ENCODE measurements around the gene DLGAP1. TPM values are rescaled to one million over a fixed set of nuclear protein-coding genes. Genes with fewer than 3 reads are reported as not detected.
"Not testable (repeated sequence)": the region's sequence is repeated elsewhere in the genome, so short reads cannot be mapped to it uniquely, and the experiment has no call there.

The DLGAP1 gene
- total and polyA plus RNA-seq, 4 donors = 0.75 to 6.6 (median 3.6) TPM

- H3K27me3 ChIP-seq (ENCODE audit: control insufficient read depth in 1 of 2, insufficient read depth in 2 of 2, low read length in 1 of 2); H3K9me3 ChIP-seq (ENCODE audit: control insufficient read depth, low read length); H3K36me3 ChIP-seq (ENCODE audit: control insufficient read depth in 1 of 2, insufficient read depth in 2 of 2, low read length in 1 of 2); H3K4me1 ChIP-seq (ENCODE audit: control insufficient read depth in 1 of 2, insufficient read depth in 2 of 2, low read length in 2 of 2); H3K4me3 ChIP-seq (ENCODE audit: low read length in 2 of 2); H3K27ac ChIP-seq (ENCODE audit: low read depth in 1 of 2, low read length in 2 of 2); DNase-seq; intact Hi-C loops (cut with DNase I): not testable (repeated sequence)
- 93 to 96% methylated on average over 19 to 20 of the region's 22 CpGs for WGBS, 2 donors
- peak; percentile 57 for ATAC-seq (ENCODE audit: low FRiP score)
Observed at GRCh38 chr18:3580523-3581025, 874.5 kb downstream of the DLGAP1 start.

- DNase-seq (no peak), ATAC-seq (ENCODE audit: low FRiP score) (no peak)
- Histone ChIP-seq H3K27me3 (ENCODE audit: control insufficient read depth in 1 of 2, insufficient read depth in 2 of 2, low read length in 1 of 2) (no peaks in the 10 kb centered on the region), H3K4me1 (ENCODE audit: control insufficient read depth in 1 of 2, insufficient read depth in 2 of 2, low read length in 2 of 2) (no peaks in the 10 kb centered on the region), H3K36me3 (ENCODE audit: control insufficient read depth in 1 of 2, insufficient read depth in 2 of 2, low read length in 1 of 2) (no peaks in the 10 kb centered on the region), H3K9me3 (ENCODE audit: control insufficient read depth, low read length) (no peaks in the 10 kb centered on the region), H3K27ac (ENCODE audit: low read depth in 1 of 2, low read length in 2 of 2) (no peak overlapping the region), H3K4me3 (ENCODE audit: low read length in 2 of 2) (no peak overlapping the region)
- 9 to 13% methylated on average over 4 of the region's 4 CpGs for WGBS, 2 donors
- intact Hi-C loops (cut with DNase I) = no loop called here
Observed at GRCh38 chr18:3579701-3580100, 875.4 kb downstream of the DLGAP1 start.

DNA sequence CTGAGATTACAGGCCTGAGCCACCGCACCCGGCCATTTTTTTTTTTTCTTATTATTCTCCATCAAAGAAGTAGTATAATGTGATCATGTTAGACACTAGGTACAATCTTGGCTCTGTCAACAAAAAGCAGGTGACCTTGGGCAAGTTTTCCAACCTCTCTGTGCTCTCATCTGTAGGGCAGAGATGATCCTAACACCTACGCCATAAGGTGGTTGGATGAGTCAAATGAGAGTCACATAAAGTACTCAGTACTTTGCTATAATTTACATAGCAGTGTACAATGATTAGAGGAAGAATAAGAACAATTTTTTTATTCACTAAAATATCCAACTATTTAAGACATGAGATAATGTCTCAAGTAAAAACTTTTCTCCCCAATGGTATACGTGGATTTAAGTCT is 876.5 kb downstream of the DLGAP1 start:
- intact Hi-C loops (cut with DNase I) = no loop called here
- no peak for DNase-seq
- no peaks in the 10 kb centered on the region for H3K9me3 ChIP-seq (ENCODE audit: control insufficient read depth, low read length)
- WGBS, 2 donors = 89 to 90% methylated on average over 4 of the region's 4 CpGs
- H3K27me3 ChIP-seq (ENCODE audit: control insufficient read depth in 1 of 2, insufficient read depth in 2 of 2, low read length in 1 of 2) = no peaks in the 10 kb centered on the region
- H3K36me3 ChIP-seq (ENCODE audit: control insufficient read depth in 1 of 2, insufficient read depth in 2 of 2, low read length in 1 of 2) = no peaks in the 10 kb centered on the region
- H3K27ac ChIP-seq (ENCODE audit: low read depth in 1 of 2, low read length in 2 of 2) = no peak overlapping the region
- ATAC-seq (ENCODE audit: low FRiP score) = no peak
- no peaks in the 10 kb centered on the region for H3K4me1 ChIP-seq (ENCODE audit: control insufficient read depth in 1 of 2, insufficient read depth in 2 of 2, low read length in 2 of 2)
- no peak overlapping the region for H3K4me3 ChIP-seq (ENCODE audit: low read length in 2 of 2)

DNA sequence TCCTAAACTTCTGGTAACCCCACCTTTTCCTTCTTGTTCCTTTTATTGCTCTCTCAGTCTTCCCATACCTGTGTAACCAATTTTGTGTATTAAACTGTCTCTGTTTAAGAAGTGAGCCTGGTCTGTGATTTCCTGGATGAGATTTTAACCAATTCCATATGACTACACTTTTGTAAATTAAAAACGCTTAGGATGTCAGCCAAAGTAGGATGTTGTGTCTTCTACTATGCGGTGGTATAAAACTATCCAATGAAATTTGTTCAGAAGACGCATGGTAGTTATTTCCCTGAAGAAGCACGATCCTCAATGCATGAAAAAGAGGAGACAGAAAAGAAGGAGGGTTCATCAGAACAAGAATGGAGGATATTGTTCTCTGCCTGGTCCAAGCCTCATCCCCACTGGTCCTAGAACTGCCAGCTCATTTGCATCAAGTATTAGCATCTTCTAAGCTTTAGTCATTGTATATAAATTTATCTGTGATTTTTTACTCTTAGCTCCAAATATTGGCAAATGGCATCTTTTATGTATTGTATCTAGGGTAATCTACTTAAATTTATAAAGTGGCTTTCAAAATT is 877.7 kb downstream of the DLGAP1 start:
- no peak for DNase-seq
- no peaks in the 10 kb centered on the region for H3K36me3 ChIP-seq (ENCODE audit: control insufficient read depth in 1 of 2, insufficient read depth in 2 of 2, low read length in 1 of 2)
- H3K4me3 ChIP-seq (ENCODE audit: low read length in 2 of 2) = no peak overlapping the region
- intact Hi-C loops (cut with DNase I) = no loop called here
- ATAC-seq (ENCODE audit: low FRiP score) = no peak
- no peaks in the 10 kb centered on the region for H3K27me3 ChIP-seq (ENCODE audit: control insufficient read depth in 1 of 2, insufficient read depth in 2 of 2, low read length in 1 of 2)
- 95 to 96% methylated on average over 4 of the region's 4 CpGs for WGBS, 2 donors
- no peak overlapping the region for H3K27ac ChIP-seq (ENCODE audit: low read depth in 1 of 2, low read length in 2 of 2)
- H3K9me3 ChIP-seq (ENCODE audit: control insufficient read depth, low read length) = no peaks in the 10 kb centered on the region
- H3K4me1 ChIP-seq (ENCODE audit: control insufficient read depth in 1 of 2, insufficient read depth in 2 of 2, low read length in 2 of 2) = no peaks in the 10 kb centered on the region

GRCh38 chr18:3572761-3573160 is 882.3 kb downstream of the DLGAP1 start:
- 75 to 83% methylated on average over 1 of the region's 1 CpG for WGBS, 2 donors
- Histone ChIP-seq H3K36me3 (ENCODE audit: control insufficient read depth in 1 of 2, insufficient read depth in 2 of 2, low read length in 1 of 2) (no peaks in the 10 kb centered on the region), H3K9me3 (ENCODE audit: control insufficient read depth, low read length) (no peaks in the 10 kb centered on the region), H3K4me1 (ENCODE audit: control insufficient read depth in 1 of 2, insufficient read depth in 2 of 2, low read length in 2 of 2) (no peaks in the 10 kb centered on the region), H3K27me3 (ENCODE audit: control insufficient read depth in 1 of 2, insufficient read depth in 2 of 2, low read length in 1 of 2) (no peaks in the 10 kb centered on the region), H3K27ac (ENCODE audit: low read depth in 1 of 2, low read length in 2 of 2) (no peak overlapping the region), H3K4me3 (ENCODE audit: low read length in 2 of 2) (no peak overlapping the region)
- ATAC-seq (ENCODE audit: low FRiP score) (no peak), DNase-seq (no peak)
- intact Hi-C loops (cut with DNase I) = no loop called here

DNA sequence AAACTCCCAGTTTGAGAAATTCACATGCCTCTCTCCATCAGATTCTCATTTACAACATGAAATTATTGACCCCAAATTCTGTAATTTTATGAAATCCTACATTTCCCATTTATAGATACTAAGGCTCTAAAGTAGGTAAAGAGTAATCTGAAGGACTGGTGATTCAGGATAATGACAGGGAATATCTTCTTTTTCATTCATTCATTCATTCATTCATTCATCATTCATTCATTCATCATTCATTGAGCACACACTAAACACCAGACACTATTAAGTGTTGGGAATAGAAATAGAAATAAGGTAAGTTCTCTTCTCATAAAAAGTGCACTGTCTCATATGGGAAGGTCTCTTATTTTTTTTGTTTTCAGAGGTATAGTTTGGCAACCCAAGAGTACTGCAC is 888.3 kb downstream of the DLGAP1 start:
- Histone ChIP-seq H3K4me3 (ENCODE audit: low read length in 2 of 2) (no peak overlapping the region), H3K4me1 (ENCODE audit: control insufficient read depth in 1 of 2, insufficient read depth in 2 of 2, low read length in 2 of 2) (no peaks in the 10 kb centered on the region), H3K27ac (ENCODE audit: low read depth in 1 of 2, low read length in 2 of 2) (no peak overlapping the region), H3K27me3 (ENCODE audit: control insufficient read depth in 1 of 2, insufficient read depth in 2 of 2, low read length in 1 of 2) (no peaks in the 10 kb centered on the region), H3K36me3 (ENCODE audit: control insufficient read depth in 1 of 2, insufficient read depth in 2 of 2, low read length in 1 of 2) (no peaks in the 10 kb centered on the region), H3K9me3 (ENCODE audit: control insufficient read depth, low read length) (no peaks in the 10 kb centered on the region)
- intact Hi-C loops (cut with DNase I) = no loop called here
- no peak for DNase-seq
- ATAC-seq (ENCODE audit: low FRiP score) = no peak

DNA sequence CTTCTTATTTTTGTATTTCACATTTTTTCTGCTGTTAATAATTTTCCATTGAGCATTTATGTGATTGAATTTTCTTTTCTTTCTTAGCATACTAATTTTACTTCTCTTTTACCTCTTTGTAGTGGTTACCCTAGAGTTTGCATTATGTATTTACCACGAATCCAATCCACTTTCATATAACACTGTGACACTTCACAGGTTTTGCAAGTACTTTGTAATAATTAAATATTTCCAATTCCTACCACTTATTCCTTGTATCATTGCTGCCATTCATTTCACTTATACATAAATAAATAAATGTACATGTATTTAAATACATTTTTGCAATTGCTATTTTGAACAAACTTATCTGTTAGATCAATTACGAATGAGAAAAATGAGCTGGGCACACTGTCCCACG is 894.4 kb downstream of the DLGAP1 start:
- H3K27ac ChIP-seq (ENCODE audit: low read depth in 1 of 2, low read length in 2 of 2) = no peak overlapping the region
- H3K4me3 ChIP-seq (ENCODE audit: low read length in 2 of 2) = no peak overlapping the region
- DNase-seq (no peak), ATAC-seq (ENCODE audit: low FRiP score) (no peak)
- 64 to 76% methylated on average over 3 of the region's 3 CpGs for WGBS, 2 donors
- intact Hi-C loops (cut with DNase I) = no loop called here
- H3K36me3 ChIP-seq (ENCODE audit: control insufficient read depth in 1 of 2, insufficient read depth in 2 of 2, low read length in 1 of 2) = no peaks in the 10 kb centered on the region
- no peaks in the 10 kb centered on the region for H3K4me1 ChIP-seq (ENCODE audit: control insufficient read depth in 1 of 2, insufficient read depth in 2 of 2, low read length in 2 of 2)
- H3K27me3 ChIP-seq (ENCODE audit: control insufficient read depth in 1 of 2, insufficient read depth in 2 of 2, low read length in 1 of 2) = no peaks in the 10 kb centered on the region
- no peaks in the 10 kb centered on the region for H3K9me3 ChIP-seq (ENCODE audit: control insufficient read depth, low read length)

DNA sequence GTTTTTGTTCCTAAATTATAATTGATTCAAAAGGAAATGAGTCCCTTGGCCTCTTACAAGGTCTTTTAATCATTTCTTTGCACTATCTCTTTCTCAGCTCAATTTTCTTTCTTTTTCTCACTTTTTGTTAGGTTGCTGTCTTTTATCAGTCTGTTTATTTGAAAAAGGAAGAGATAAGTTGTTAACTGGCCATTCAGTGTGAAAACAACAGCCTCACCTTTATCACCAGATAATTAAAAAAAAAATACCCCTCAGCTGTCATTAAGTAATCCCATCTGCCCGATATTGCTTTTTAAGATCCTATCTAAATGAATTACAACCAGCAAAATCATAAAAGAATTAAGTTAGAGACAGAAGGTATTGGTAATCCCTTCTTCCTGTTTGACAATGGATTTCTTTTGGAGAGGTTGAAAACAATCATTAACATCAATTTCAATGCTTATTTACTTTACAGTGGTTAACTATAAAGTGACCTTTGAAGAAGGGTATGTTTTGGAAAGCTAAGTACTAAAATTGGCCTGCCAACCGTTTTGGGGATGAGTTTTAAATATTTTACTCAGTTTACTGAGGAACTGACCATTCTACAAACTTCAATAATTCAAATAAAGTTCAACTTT is 900.2 kb downstream of the DLGAP1 start:
- 71 to 74% methylated on average over 2 of the region's 2 CpGs for WGBS, 2 donors
- H3K36me3 ChIP-seq (ENCODE audit: control insufficient read depth in 1 of 2, insufficient read depth in 2 of 2, low read length in 1 of 2) = no peaks in the 10 kb centered on the region
- no peaks in the 10 kb centered on the region for H3K9me3 ChIP-seq (ENCODE audit: control insufficient read depth, low read length)
- H3K27me3 ChIP-seq (ENCODE audit: control insufficient read depth in 1 of 2, insufficient read depth in 2 of 2, low read length in 1 of 2) = no peaks in the 10 kb centered on the region
- no peak overlapping the region for H3K27ac ChIP-seq (ENCODE audit: low read depth in 1 of 2, low read length in 2 of 2)
- intact Hi-C loops (cut with DNase I) = no loop called here
- no peak for ATAC-seq (ENCODE audit: low FRiP score)
- H3K4me1 ChIP-seq (ENCODE audit: control insufficient read depth in 1 of 2, insufficient read depth in 2 of 2, low read length in 2 of 2) = no peaks in the 10 kb centered on the region
- no peak for DNase-seq
- no peak overlapping the region for H3K4me3 ChIP-seq (ENCODE audit: low read length in 2 of 2)

GRCh38 chr18:3554091-3554601 is 901.0 kb downstream of the DLGAP1 start:
- H3K4me3 ChIP-seq (ENCODE audit: low read length in 2 of 2) = no peak overlapping the region
- DNase-seq (no peak), ATAC-seq (ENCODE audit: low FRiP score) (no peak)
- no peaks in the 10 kb centered on the region for H3K4me1 ChIP-seq (ENCODE audit: control insufficient read depth in 1 of 2, insufficient read depth in 2 of 2, low read length in 2 of 2)
- no peaks in the 10 kb centered on the region for H3K27me3 ChIP-seq (ENCODE audit: control insufficient read depth in 1 of 2, insufficient read depth in 2 of 2, low read length in 1 of 2)
- no peaks in the 10 kb centered on the region for H3K36me3 ChIP-seq (ENCODE audit: control insufficient read depth in 1 of 2, insufficient read depth in 2 of 2, low read length in 1 of 2)
- WGBS, 2 donors = 80 to 82% methylated on average over 9 of the region's 9 CpGs
- intact Hi-C loops (cut with DNase I) = no loop called here
- H3K9me3 ChIP-seq (ENCODE audit: control insufficient read depth, low read length) = no peaks in the 10 kb centered on the region
- no peak overlapping the region for H3K27ac ChIP-seq (ENCODE audit: low read depth in 1 of 2, low read length in 2 of 2)

All from aorta (tissue), 5 donors.